Stimulated activated CD4-positive, alpha-beta T cell treated with anti-CD3 and anti-CD28 coated beads, Interleukin-1b, Interleukin-23, amount 100 ng/mL, for 4 hours (primary cell): ENCODE data around the gene ADGRL3.

Experiments used
- DNase-seq, 2 donors: peaks; one replicate each; pipeline ENCODE4 v3.0.0-alpha.2; 2020; ENCODE audit warnings: low read depth in 2 of 2

The ADGRL3 gene

GRCh38 chr4:61426229-61426628 is 226.1 kb downstream of the ADGRL3 start:
- DNase-seq: no peak

- DNase-seq: no peak
Observed at GRCh38 chr4:61427099-61427817, 227.1 kb downstream of the ADGRL3 start.

GRCh38 chr4:61427818-61428495 is 227.8 kb downstream of the ADGRL3 start:
- no peak for DNase-seq

- no peak for DNase-seq
Observed at GRCh38 chr4:61428950-61429349, 228.8 kb downstream of the ADGRL3 start.

- DNase-seq: no peak
Observed at GRCh38 chr4:61431131-61431530, 231.0 kb downstream of the ADGRL3 start.

- DNase-seq: no peak
Observed at GRCh38 chr4:61437923-61438322, 237.8 kb downstream of the ADGRL3 start.

GRCh38 chr4:61440321-61440720 is 240.2 kb downstream of the ADGRL3 start:
- DNase-seq: no peak

- DNase-seq: no peak
Observed at GRCh38 chr4:61442936-61443335, 242.8 kb downstream of the ADGRL3 start.

GRCh38 chr4:61443813-61444510 is 243.8 kb downstream of the ADGRL3 start:
- no peak for DNase-seq

GRCh38 chr4:61445374-61446063 is 245.4 kb downstream of the ADGRL3 start:
- no peak for DNase-seq

- no peak for DNase-seq
Observed at GRCh38 chr4:61446941-61447340, 246.8 kb downstream of the ADGRL3 start.

GRCh38 chr4:61447918-61448317 is 247.8 kb downstream of the ADGRL3 start:
- DNase-seq: no peak

GRCh38 chr4:61451935-61452334 is 251.8 kb downstream of the ADGRL3 start:
- DNase-seq: no peak

- no peak for DNase-seq
Observed at GRCh38 chr4:61461956-61462355, 261.8 kb downstream of the ADGRL3 start.

- no peak for DNase-seq
Observed at GRCh38 chr4:61462451-61463326, 262.6 kb downstream of the ADGRL3 start.

GRCh38 chr4:61468024-61468720 is 268.0 kb downstream of the ADGRL3 start:
- no peak for DNase-seq

GRCh38 chr4:61473306-61473705 is 273.2 kb downstream of the ADGRL3 start:
- DNase-seq: no peak

- no peak for DNase-seq
Observed at GRCh38 chr4:61478340-61478739, 278.2 kb downstream of the ADGRL3 start.

GRCh38 chr4:61485056-61485455 is 284.9 kb downstream of the ADGRL3 start:
- no peak for DNase-seq

- no peak for DNase-seq
Observed at GRCh38 chr4:61489927-61490326, 289.8 kb downstream of the ADGRL3 start.

- no peak for DNase-seq
Observed at GRCh38 chr4:61493041-61493440, 292.9 kb downstream of the ADGRL3 start.
